ENCODE data around the gene STN1.
"Not testable (repeated sequence)": the region's sequence is repeated elsewhere in the genome, so short reads cannot be mapped to it uniquely, and the experiment has no call there.

STN1 gene

DNA sequence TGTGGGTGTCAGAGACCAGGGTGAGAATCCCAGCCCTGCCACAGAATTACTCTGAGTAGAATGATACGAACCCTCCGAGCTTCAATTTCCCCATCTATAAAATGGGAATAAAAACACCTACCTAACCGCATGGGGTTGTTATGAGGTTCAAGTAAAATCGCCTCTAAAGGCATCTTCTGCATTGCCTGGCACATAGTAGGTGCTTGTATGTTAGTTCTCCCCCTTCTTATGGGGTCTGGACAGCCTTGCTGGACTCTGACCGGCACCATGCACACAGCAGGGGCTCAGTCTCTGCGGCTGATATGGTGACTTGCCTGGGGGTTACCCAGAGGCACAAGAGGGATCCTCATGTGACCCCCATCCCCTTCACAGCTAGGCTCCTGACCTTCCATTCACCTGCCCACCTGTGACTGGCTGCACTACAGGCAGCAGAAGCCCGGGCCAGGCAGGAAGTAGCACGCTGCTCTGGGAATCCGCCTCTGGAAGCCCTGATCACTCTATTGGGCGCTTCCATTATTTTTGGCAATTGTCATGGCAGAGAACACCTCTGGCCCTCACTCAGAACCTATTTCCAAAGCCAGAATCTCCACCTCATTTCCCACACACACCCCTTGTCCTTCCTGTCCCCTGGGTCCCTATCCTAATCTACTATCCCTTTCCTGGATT lies 68.6 kb downstream of the STN1 start:
- DNase-seq (ENCODE audit: extremely low spot score, insufficient read length, low read depth) (no peak), FAIRE-seq (no peak)

DNA sequence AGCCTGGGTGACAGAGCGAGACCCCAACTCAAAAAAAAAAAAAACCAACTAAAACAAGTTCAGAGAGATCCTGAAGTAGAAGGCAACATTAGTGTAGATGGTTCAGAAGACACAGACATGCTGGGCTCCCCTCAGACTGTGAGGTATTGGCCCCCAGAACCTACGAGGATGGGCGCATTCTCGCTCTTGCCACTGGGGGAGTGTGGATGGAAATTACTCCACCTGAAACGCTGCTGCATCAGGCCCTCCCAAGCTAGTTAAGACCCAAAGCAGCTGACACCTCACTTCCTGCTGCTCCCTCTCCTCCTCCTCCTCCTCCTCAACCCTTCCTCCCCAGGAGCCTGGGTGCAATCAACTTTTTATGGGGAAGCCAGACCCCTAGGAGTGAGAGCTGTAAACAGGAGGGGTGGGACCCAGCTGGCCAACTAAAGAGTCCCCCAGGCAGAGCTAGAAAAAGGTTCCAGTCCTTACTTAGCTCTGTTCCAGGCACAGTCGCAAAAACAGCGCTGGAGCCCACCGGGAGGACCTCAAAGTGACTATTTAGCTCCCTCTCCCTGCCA lies 70.0 kb downstream of the STN1 start:
- no peak for DNase-seq (ENCODE audit: extremely low spot score, insufficient read length, low read depth)
- no peak for FAIRE-seq

DNA sequence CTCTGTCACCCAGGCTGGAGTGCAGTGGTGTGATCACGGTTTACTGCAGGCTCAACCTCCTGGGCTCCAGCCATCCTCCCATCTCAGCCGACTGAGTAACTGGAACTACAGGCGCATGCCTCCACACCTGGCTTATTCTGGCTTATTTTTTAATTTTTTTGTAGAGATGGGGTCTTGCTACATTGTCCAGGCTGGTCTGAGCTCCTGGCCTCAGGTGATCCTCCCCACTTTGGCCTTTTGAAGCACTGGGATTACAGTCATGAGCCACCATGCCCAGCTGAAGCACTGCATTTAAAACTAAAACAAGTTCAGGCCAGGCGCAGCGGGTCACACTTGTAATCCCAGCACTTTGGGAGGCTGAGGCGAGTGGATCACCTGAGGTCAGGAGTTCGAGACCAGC lies 70.6 kb downstream of the STN1 start:
- DNase-seq (ENCODE audit: extremely low spot score, insufficient read length, low read depth) (no peak), FAIRE-seq (no peak)

DNA sequence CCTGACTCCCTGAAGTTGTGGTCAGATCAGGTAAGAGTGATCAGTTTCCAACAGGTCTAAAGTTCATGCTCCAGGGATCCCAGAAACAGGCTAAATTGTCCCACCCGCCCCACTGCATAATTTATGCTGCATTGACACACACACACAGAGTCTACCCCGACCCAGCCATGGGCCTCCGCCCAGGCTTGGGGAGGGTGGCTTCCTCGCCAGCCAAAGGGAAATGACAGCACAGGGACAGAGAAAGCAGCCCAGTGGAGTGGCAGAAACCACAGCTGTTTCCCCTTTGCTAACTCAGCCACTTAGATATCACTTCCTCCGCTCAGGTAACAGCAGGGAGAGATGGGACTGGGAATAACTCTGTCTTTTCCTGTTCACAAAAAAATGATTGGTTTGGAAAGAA lies 72.0 kb downstream of the STN1 start:
- FAIRE-seq: peak; percentile 52

DNA sequence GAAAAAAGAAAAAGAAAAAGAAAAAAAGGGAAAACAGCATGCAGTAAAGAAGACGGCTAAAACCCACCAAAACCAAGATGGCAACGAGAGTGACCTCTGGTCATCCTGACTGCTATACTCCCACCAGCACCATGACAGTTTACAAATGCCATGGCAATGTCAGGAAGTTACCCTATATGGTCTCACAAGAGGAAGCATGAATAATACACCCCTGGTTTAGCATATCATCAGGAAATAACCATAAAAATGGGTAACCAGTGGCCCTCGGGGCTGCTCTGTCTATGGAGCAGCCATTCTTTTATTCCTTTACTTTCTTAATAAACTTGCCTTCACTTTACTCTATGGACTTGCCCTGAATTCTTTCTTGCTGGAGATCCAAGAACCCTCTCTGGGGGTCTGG lies 72.6 kb downstream of the STN1 start:
- DNase-seq (ENCODE audit: extremely low spot score, insufficient read length, low read depth); FAIRE-seq: not testable (repeated sequence)

More for the DNA sequence above, 72.0 kb downstream of the STN1 start:
- DNase-seq (ENCODE audit: extremely low spot score, insufficient read length, low read depth): no peak

DNA sequence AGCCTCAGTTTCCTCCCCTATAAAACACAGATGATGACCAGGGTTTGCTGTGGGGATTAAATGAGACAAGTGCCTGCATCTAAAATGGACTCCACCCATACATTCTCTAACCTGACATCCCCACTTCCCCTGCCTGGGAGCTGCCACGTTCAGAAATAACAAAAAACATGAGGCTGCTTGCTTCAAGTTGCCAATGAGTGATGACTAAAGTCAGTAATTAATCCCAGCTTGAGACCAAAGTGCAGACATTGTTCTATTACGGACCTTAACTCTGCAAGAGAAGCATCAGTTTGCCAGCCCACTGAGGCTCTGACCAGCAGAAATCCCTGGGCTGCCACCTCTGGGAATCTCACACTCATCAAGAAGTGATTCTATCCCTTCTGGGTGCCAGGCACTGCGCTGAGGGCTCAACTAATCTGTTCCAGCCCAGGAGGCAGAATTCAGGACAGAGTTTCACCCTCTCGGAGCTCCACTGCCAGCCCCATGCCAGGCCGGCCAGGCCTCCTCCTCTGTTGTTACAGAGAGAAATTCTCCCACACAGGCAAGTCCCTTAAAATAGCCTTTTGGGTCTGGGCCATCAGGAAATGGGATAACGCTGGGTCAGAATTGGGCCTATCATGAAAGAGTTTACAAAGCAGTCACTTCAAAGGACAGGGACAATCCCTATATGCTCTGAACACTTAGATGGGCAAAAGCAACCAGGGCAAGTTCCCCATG lies 74.0 kb downstream of the STN1 start:
- DNase-seq (ENCODE audit: extremely low spot score, insufficient read length, low read depth) (no peak), FAIRE-seq (no peak)

DNA sequence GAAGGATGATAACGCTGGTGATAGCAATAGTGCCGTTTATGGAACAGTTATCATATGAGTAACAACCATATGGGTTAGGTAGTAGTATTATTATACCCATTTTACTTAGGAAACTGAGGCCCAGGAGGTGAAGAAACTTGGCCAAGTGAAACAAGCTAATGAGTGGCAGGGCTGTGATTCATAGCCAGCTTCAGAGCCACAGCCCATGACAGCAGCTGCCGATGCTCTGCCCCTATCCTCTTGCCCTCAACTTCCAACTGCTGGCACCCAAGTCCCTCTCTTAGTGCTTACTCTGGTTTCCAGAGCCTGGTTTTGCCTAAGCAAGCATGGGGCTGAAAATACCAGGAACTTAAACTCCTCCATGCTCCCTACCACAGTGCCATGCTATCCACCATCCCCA lies 74.9 kb downstream of the STN1 start:
- DNase-seq (ENCODE audit: extremely low spot score, insufficient read length, low read depth) (no peak), FAIRE-seq (no peak)

DNA sequence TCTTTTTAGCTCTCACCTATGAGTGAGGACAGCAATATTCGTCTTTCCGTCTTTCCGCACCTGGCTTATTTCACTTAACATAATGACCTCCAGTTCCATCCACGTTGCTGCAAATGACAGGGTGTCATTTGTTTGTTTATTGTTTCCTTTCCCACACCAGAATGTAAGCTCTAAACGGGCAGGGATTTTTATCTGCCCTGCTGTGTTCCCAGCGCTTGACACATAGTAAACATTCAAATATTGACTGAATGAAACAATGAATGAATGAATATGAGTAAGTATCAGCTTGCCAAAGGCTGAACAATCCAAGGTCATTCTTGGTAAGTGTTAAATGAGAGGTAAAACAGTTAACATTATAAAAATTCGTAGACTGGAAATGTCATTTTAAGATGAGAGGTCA lies 75.4 kb downstream of the STN1 start:
- FAIRE-seq (no peak), DNase-seq (ENCODE audit: extremely low spot score, insufficient read length, low read depth) (no peak)

DNA sequence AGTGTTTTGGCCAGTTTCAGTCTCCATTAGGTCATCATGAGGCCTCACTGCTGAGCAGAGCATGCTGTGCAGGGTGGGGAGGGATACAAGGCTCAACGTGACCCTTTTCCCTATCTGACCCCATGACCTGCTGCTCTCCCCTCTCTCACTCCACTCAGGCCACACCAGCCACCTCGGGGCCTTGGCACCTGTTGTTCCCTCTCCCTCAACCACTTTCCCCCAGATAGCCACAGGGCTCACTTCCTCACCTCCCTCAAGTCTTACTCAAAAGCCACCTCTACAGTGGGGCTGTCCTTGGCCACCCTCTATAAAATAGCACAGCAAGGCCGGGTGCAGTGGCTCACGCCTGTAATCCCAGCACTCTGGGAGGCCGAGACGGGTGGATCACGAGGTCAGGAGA lies 76.5 kb downstream of the STN1 start:
- FAIRE-seq: no peak
- DNase-seq (ENCODE audit: extremely low spot score, insufficient read length, low read depth): no peak

DNA sequence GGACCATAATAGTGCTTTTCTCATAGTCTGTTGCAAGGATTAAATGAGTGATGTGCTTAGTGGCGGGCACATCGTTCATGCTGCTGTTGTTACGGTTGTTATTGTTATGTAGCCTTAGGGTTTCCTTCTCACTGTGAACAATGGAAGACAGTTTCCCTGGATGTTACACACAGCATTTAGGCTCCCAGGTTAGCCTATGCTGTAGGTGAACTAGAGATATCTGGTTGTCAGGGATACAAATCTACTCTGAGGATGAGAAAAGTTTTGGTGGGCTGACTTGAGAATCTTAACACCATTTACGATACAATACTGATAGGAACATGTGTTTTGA lies 77.3 kb downstream of the STN1 start:
- FAIRE-seq (no peak), DNase-seq (ENCODE audit: extremely low spot score, insufficient read length, low read depth) (no peak)

DNA sequence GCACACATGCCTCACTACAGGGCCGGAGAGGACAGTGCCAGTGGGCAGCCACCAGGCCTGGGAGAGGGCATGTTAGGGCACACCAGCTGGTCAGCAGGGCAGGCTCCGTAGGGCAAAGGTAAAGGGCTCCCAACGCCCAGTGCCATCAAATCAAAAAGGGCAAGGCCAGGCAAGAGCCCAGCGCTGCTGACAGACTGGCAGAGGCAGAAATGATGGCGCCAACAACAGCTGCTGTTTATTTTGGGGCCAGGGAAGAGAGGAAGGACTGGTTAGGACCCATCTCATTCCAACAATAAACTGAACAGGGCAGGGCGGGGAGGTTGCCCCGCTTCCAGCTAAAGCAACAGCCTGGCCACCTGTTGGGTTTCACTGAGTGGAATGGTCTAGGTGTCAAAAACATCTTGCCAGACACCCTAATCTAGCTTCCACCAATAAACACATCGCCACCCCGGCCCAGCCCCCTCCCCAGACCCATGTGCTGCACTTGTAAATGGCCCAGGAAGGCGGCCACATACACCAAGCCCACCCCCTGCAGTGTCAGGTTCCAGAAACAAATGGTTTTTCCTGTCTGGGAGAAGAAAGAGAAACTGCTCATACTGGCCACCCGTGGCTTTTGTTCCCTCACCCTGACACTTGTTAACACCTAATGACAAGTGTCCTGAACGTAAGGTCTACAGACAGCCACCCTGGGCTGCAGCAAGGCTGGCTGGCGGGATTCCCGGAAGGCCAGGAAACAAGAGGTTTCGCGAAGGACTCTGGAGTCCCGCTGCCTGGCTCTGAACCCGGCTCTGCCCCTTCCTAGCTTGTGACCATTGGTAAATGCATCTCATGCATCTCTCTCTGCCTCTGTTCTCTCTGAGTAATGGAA lies 77.9 kb downstream of the STN1 start:
- no peak for DNase-seq (ENCODE audit: extremely low spot score, insufficient read length, low read depth)
- FAIRE-seq: no peak

DNA sequence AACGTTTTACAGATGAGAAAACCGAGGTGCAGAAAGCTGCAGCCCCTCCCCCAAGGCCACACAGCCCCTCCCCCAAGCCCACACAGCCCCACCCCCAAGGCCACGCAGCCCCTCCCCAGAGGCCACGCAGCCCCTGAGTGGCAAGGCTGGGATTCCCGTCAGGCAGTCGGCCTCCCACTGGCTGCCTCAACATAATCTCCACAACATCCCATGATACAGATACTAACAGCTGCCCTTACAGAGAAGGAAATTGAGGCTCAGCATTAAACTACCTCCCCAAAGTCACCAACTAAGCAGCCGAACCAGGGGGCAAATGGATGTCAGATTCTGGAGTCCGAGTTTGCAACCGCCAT lies 78.5 kb downstream of the STN1 start:
- no peak for FAIRE-seq
- DNase-seq (ENCODE audit: extremely low spot score, insufficient read length, low read depth): no peak

DNA sequence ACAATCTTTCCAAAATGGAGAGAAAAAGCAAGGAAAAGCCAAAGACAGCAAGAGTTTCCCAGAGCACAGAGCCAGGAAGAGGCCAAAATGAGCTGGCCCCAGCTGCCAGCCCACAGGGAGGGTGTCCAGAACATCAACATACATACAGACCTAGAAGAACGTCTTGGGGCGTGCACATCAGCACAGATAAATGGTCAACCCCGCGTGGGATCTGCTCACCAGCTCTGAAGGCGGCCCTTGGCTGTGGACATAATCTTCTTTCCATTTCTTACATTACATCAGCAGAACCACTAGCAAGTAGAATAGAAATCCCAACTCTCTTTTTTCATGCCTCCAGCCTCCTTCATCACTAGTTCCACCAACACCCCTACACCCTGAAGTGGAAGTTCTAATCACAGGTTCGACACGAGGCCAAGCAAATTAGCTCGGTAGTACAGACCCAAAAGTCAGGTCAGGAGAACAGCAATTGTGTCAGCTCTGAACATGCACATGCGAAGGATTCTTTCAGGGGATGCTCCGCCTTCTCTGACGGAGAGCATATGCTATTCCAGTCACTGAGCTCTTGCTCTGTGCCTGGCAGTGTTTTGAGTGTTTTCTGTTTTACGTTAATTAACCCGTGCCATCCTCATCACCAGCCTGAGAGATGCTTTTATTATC lies 79.0 kb downstream of the STN1 start:
- no peak for DNase-seq (ENCODE audit: extremely low spot score, insufficient read length, low read depth)
- FAIRE-seq: no peak

DNA sequence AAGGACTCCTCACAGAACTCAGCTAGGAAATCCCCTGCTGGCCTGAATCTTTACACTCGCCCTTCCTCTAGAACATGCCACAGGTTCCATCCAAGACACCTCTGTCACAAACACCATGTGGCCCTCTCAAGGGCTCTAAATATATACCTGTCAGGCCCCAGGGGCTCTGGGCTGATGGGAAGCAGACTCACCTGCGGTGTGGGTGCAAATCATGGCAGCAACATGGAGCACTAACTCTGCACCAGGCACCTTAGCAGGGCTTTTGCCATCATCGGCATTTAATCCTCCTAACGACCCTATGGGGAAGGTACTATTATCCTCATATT lies 80.0 kb downstream of the STN1 start:
- no peak for FAIRE-seq
- DNase-seq (ENCODE audit: extremely low spot score, insufficient read length, low read depth): no peak

DNA sequence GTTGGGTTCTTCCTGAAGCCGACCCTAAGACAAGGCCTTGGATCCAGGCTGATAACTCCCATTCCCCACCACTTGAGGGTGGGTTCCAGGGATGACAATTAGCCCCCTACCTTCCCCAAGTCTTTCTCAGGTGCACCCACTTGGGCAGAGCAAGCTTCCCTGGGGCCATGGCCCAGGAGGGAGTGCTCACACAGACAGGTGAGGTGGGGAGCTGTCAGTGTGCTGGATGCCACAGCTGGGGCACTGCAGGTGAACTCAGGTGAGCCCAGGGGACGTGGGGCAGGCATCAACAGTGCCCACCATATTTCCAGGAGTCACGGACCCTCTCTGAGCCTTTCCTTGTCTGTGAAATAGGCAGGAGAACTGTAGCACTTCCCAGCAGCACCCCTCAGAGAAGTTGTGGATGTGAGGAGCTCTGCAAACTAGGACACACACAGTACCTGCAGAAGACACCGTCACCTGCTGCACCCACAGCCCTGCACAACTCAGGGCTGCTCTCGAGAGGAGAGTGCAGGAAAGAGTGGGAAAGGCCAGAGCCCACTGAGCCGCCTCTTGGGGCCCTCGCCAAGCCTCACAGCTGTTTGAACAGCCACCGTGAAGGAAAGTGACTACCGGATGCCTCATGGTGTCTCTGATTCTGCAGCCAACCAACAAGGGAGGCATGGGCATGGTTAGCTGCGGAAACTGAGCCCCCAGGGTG lies 80.5 kb downstream of the STN1 start:
- no peak for DNase-seq (ENCODE audit: extremely low spot score, insufficient read length, low read depth)
- FAIRE-seq: no peak

DNA sequence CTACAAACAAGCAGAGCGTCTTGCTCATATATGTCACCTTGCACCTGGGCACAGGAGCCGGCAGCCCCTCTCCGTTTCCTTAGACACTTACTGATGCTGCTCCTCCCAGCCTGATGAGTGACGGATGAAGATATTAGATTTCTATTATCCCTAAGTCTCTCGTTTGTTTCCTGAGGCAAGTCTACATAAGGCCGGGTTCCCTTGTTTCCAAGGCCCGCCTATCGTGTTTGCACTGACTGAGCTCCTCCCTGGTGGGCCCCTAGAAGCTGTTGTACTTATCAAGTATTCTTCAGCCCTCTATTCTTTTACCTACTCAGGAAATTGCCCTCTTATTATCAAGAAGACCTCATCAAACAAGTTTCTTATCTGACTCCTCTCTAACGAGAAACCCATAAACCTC lies 81.1 kb downstream of the STN1 start:
- no peak for FAIRE-seq
- no peak for DNase-seq (ENCODE audit: extremely low spot score, insufficient read length, low read depth)

DNA sequence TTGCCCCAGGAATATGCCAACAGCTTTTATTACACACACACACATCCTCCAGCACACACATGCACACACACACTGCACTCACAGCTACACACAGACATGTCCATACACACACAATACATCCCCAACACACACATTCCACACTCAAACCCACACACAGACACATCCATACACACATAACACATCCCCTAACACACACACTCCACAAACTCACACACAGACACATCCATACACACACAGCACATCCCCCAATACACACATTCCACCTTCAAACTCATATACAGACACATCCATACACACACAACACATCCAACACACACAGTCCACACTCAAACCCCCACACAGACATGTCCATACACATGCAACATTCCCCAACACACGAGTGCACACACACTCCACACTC lies 81.7 kb downstream of the STN1 start:
- no peak for FAIRE-seq

DNA sequence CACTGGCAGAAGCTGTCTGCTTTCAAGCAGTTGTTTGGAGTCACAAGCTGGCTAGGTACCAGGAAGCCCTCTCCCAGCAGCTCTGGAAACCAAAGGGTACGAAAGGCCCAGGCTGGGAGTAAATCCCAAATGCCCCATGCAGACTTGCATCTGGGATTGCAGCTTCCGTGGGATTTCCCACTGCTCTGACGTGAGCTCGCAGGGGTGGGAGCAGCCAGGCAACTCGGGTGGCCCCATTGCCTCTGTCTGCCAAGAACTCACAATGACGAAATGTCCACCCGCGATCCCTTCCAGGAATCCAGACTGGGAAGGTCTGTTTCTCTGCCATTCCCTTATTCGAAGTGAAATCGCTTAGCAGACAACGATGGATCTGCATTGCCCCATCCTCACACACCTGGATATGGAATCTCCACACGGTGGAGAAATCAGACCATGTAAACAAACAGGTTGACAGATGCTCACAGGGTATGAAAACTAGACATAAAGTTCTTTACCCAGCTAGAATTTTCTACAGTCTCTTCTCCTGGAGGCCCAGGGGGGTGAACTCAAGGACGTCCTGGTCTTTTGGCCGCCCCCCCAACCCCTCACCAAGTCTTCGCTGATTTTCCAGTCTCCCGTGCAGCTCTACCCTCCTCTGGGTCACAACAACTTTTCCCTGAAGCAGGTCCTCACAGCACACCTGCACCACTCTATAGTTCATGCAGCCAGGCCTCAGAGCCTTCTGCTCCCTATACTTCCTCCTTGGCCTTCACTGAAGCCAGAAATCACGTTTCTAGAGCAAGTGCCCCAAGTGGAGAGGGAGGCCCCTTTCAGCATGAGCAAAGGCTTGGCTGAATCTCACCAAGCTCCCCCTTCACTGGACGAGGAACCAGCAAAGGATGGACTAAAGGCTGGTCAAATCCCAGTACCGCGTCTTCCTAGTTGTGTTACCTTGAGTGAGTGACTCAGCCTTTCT lies 82.6 kb downstream of the STN1 start:
- FAIRE-seq (no peak), DNase-seq (ENCODE audit: extremely low spot score, insufficient read length, low read depth) (no peak)

More for the DNA sequence above, 81.7 kb downstream of the STN1 start:
- no peak for DNase-seq (ENCODE audit: extremely low spot score, insufficient read length, low read depth)

Measured in GM18507 (cell line).